Right ventricle myocardium inferior (tissue), 1 donor: Measurements from ENCODE around the gene ARHGAP6. TPM values are rescaled to one million over a fixed set of nuclear protein-coding genes. Genes with fewer than 3 reads are reported as not detected.
"Not testable (repeated sequence)": the region's sequence is repeated elsewhere in the genome, so short reads cannot be mapped to it uniquely, and the experiment has no call there.

Source experiments
- ATAC-seq: fragments of 200-7000 bp; cut with Tn5 transposase; one replicate; pipeline ENCODE4 v1.9.1; 2020; ENCODE audit warnings: mild to moderate bottlenecking, moderate library complexity
- DNase-seq: peaks from one replicate; pipeline ENCODE4 v3.0.0; 2021; ENCODE audit errors: missing footprints
- intact Hi-C: fragments of 100-400 bp; cut with DNase I; formaldehyde crosslinking; loops from one replicate; pipeline ENCODE4 v1.11.0; 2022
- total RNA-seq: library from RNA; stranded (reverse); fragmentation: NEBNext Ultra II Directional; extraction: Animal tissue kit (Norgen Biotek cat#: 25700); gene quantifications from one replicate; pipeline ENCODE4 v1.2.1, GENCODE V29; 2021
- donor health status: DM: no; HTN: yes; CAD: no; lungs with severe emphysema.

Gene ARHGAP6
- total RNA-seq, 1 donor from 2014 or later: 3.8 TPM

- no peak for DNase-seq
- ATAC-seq: no peak
- intact Hi-C loops: no loop called here
Measured at GRCh38 chrX:11130136-11130535, 535.6 kb downstream of the ARHGAP6 start.

- intact Hi-C loops: no loop called here
- ATAC-seq (no peak), DNase-seq (no peak)
Measured at GRCh38 chrX:11129534-11130105, 536.1 kb downstream of the ARHGAP6 start.

DNA sequence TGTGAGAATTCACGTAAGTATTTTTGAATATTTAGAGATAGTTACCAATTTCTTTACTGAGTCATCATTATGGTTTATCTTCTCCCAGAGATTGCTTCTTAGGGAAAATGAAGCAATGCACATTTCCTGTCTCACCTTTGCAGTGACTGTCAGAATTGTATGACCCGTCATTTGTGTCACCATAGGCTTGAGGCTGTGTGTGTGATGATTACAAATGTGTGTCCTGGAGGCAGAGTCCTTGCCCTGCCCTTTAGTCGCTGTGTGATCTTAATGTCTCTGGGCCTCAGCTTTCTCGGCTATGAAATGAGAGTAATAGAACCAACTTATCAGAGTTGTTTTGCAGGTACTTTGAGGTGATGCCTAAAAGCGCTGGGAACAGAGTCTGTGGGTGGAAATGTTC, 540.7 kb downstream of the ARHGAP6 start:
- ATAC-seq (no peak), DNase-seq (no peak)
- intact Hi-C loops: no loop called here

GRCh38 chrX:11124112-11124511, 541.6 kb downstream of the ARHGAP6 start:
- DNase-seq (no peak), ATAC-seq (no peak)
- intact Hi-C loops: no loop called here

DNA sequence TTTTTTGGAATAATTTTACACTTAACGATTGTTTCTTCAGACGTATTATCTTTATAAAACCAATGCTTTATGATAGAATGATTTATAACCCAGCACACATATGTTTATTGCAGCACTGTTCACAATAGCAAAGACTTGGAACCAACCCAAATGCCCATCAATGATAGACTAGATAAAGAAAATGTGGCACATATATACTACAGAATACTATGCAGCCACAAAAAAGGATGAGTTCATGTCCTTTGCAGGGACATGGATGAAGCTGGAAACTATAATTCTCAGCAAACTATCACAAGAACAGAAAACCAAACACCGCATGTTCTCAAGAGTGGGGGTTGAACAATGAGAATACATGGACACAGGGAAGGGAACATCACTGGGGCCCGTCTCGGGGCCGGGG, 542.6 kb downstream of the ARHGAP6 start:
- intact Hi-C loops, ATAC-seq, DNase-seq: not testable (repeated sequence)

GRCh38 chrX:11119313-11119943, 546.3 kb downstream of the ARHGAP6 start:
- no peak for DNase-seq
- no peak for ATAC-seq
- intact Hi-C loops: loop anchor here (10.0 kb wide), 1 partner anchor 635 kb away; the partner anchor contains the start of gene MSL3

DNA sequence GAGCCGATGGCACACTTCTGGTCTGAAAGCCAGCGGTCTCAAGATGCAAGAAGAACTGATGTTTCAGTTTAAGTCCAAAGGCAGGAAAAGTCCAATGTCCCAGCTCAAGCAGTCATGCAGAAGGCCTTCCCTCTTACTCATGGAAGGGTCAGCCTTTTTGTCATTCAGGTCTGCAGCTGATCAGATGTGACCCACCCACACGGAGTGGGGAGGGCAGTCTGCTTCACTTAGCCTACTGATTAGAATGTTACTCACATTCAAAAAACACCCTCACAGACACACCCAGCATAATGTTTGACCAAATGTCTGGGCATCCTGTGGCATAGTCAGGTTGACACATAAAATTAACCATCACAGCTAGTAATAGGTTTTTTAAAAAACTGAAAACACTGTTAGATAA, 548.0 kb downstream of the ARHGAP6 start:
- intact Hi-C loops: loop anchor here (10.0 kb wide), 1 partner anchor 637 kb away; the partner anchor contains the start of gene MSL3
- DNase-seq (no peak), ATAC-seq (no peak)

DNA sequence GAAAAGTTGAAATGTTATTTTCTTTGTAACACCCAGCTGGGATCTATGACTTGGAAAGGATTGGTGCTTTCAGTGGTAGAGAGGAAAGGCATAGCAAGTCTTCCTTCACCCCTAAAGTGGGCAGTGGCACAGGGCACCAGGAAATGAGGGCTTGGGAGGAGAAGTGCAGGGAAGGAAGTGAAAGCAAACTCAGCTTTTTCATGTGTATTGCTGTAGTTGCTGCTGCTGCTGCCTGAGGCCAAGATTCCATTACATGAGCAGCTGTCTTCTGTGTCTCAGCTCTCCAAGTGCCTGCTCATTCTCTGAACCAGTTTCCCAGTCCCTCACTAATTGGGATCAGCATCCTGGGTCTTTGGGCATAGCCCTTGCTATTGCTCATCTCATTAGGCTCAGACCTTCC, 552.0 kb downstream of the ARHGAP6 start:
- intact Hi-C loops: loop anchor here (10.0 kb wide), 1 partner anchor 641 kb away; the partner anchor contains the start of gene MSL3
- ATAC-seq: no peak
- DNase-seq: no peak

DNA sequence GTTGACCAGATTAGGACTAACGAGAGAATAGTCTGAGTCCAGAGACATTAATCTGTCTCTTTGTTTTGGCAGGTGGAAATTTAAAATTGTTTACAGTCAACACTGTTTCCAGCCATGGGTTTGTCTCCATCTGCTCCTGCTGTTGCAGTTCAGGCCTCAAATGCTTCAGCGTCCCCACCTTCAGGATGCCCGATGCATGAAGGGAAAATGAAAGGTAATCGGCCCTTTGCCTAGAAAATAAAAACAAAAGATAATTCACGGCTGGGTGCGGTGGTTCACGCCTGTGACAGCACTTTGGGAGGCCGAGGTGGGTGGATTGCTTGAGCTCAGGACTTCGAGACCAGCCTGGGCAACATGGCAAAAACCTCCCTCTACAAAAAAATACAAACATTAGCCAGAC, 553.8 kb downstream of the ARHGAP6 start:
- intact Hi-C loops: loop anchor here (10.0 kb wide), 1 partner anchor 643 kb away; the partner anchor contains the start of gene MSL3
- DNase-seq (no peak), ATAC-seq (no peak)

DNA sequence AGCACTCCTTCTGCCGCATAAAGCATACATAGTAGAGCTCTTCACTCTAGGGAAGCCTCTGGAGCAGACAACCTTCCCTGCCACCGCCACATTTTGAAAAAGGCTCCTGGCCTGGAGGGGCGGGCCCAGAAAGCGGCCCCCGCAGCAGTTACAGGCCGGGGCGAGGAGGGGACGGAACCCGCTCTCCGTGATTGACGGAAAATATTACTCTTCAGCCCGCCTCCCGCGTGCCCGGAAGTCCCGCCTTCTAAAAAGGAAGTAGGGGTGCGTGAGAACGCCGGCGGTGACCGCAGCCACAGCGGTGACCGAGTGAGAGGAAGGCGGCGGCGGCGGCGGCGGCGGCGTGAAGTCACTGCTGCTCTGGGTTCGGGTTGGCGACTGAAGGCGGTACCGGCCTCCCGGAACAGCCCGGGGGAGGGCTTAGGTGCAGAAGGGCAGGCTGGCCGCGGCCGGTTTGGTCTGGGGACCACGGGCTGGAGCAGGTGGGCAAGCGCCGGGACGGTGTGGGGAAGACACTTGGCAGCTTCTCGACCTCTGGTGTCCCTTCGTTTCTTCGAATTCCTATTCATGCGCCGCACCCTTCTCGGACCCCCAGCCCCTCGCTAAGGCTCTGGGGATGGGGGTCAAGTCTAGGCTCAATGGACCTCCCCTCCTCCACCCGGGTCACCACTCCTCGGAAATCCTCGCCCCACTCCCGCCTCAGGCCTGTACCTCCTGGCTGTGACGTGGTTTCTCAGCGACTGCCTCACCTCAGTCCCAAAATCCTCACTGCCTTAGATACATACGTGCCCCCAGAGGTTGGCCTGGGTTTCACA, 554.5 kb downstream of the ARHGAP6 start, which contains the start of gene HCCS:
TSS of gene HCCS (plus strand) at position 296 of the 815 bp plus-strand sequence. CDS start 729 bp downstream, outside the sequence.
- peak; percentile 94 for DNase-seq
- peak; percentile 96 for ATAC-seq
- intact Hi-C loops: loop anchor here (10.0 kb wide), 1 partner anchor 644 kb away; the partner anchor contains the start of gene MSL3

GRCh38 chrX:11109968-11110367, 555.8 kb downstream of the ARHGAP6 start:
- intact Hi-C loops: loop anchor here (10.0 kb wide), 1 partner anchor 645 kb away; the partner anchor contains the start of gene MSL3
- DNase-seq: no peak
- no peak for ATAC-seq

DNA sequence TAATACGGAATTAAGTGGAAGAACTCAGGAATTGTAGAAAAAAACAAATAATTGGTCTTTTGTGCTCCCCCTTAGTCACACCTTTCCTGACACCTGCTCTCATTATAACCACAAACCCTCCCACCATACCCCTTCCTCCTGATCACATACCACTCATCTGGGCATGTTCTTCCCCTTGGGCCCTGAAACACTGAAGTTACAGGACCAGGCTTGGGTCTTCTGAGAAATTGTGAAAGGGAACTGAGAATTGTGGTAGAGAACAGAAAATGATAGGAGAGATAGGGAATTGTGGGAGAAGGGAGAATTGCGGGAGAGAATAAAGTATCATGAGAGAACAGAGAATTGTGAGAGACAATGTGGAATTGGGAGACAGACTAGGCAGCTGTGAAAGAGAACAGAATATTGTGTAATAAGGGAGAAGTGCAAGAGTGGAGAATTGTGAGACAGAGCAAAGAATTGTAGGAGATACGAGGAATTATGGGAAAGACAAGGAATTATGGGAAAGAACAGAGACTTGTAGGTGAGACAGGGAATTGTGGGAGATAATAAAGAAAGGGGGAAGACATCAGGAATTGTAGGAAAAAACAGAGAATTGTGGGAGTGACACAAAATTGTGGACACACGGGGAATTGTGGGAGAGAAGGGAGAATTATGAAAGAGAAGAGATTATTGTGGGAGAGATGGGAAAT, 557.3 kb downstream of the ARHGAP6 start:
- intact Hi-C loops: no loop called here
- ATAC-seq: no peak

DNA sequence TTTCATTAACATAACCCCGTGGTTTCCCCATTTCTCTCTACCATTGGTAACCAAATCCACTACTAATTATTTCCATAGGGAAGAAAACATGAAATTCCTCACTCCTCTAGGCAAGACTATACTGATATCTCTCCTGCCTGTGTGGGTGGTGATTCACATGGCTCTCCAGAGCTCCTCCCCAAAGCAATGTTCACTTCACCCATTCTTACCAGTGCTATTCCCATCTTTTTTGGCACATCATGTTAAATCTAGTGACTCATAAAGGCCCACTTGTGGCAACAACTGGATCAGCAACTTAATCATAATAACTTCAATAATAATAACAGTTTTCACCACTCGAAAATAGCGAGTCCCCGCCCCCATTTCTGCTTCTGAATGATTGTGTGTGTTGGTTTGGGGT, 560.6 kb downstream of the ARHGAP6 start:
- no peak for ATAC-seq
- intact Hi-C loops: no loop called here
- no peak for DNase-seq

More for the DNA sequence above, 557.3 kb downstream of the ARHGAP6 start:
- no peak for DNase-seq

DNA sequence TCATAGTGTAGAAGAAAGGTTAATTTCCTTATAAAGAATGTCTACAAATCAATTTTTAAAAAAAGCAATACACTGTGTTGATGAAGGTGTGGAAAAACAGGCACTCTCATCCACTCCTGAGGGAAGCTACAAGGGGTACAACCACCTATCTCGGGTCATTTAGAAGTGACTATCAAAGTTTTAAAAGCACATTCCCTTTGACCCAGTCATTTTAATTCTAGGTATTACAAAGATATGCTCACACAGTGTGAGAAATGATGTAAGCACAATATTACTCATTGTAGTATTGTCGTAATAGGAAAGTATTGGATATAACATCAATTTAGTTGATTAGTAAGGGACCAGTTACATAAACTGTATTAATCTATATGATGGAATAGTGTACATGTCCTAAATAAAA, 562.0 kb downstream of the ARHGAP6 start:
- no peak for DNase-seq
- intact Hi-C loops: no loop called here

GRCh38 chrX:11103006-11103405, 562.7 kb downstream of the ARHGAP6 start:
- intact Hi-C loops: no loop called here
- DNase-seq: no peak
- no peak for ATAC-seq

More for the DNA sequence above, 562.0 kb downstream of the ARHGAP6 start:
- ATAC-seq: no peak

GRCh38 chrX:11100281-11101035, 565.3 kb downstream of the ARHGAP6 start:
- intact Hi-C loops: no loop called here
- DNase-seq (no peak), ATAC-seq (no peak)

DNA sequence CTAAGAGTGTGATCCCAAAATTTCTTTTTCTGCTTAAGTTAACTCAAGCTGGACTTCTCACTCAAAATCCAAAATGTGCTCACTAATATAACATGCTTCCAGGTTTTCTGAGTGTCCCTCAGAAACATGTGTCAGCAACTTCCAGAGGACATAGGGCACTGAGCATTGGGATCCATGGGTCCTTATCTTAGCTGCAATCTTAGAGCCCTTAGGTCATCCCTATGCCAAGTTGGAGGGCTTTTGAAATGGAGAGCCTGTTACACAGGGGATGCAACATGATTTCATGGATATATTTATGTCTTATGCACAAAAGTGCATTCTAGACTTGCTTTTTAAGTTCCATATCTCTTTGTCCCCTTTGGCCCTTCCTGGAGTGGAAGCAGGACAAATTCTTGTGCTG, 566.3 kb downstream of the ARHGAP6 start:
- intact Hi-C loops: no loop called here

GRCh38 chrX:11097933-11098332, 567.8 kb downstream of the ARHGAP6 start:
- no peak for DNase-seq
- intact Hi-C loops: no loop called here
- ATAC-seq: no peak

More for the DNA sequence above, 566.3 kb downstream of the ARHGAP6 start:
- DNase-seq (no peak), ATAC-seq (no peak)
